ENCODE results near the gene SPOPL. TPM values are rescaled to one million over a fixed set of nuclear protein-coding genes. Genes with fewer than 3 reads are reported as not detected.
A peak's percentile ranks its signal among the peaks of the same experiment; 100 is the strongest.
"Not testable (repeated sequence)": the region's sequence is repeated elsewhere in the genome, so short reads cannot be mapped to it uniquely, and the experiment has no call there.

SPOPL gene
- 31.4 TPM for total RNA-seq

GRCh38 chr2:138501425-138502254 lies at the start of gene SPOPL:
TSS of gene SPOPL (plus strand) at chr2:138501770. CDS start at chr2:138550217, 48,447 bp downstream.
- peak; percentile 93 for DNase-seq (ENCODE audit: low spot score)

- DNase-seq (ENCODE audit: low spot score) = no peak
These were observed 49.2 kb upstream of the SPOPL start for GRCh38 chr2:138452324-138452723.

DNA sequence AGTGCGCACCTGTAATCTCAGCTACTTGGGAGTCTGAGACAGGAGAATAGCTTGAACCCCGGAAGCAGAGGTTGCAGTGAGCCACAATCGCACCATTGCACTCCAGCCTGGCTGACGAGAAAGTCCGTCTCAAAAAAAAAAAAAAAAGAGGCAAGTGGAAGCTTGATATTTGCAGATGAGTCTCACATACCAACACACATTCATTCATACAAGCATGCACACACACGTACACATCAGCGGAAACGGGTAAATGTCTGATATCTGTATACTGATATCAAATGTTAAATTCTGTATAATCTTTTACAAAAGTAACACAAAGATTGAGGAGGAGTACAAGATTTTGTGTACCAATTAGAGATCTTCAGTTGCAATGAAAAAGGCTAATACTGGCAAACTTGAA lies 47.8 kb upstream of the SPOPL start:
- no peak for DNase-seq (ENCODE audit: low spot score)

- no peak for DNase-seq (ENCODE audit: low spot score)
These were observed 46.8 kb upstream of the SPOPL start for GRCh38 chr2:138454761-138455160.

GRCh38 chr2:138455275-138455674 lies 46.3 kb upstream of the SPOPL start:
- no peak for DNase-seq (ENCODE audit: low spot score)

- no peak for DNase-seq (ENCODE audit: low spot score)
These were observed 45.9 kb upstream of the SPOPL start for GRCh38 chr2:138455691-138456090.

- DNase-seq (ENCODE audit: low spot score) = not testable (repeated sequence)
These were observed 38.9 kb upstream of the SPOPL start for GRCh38 chr2:138462689-138463088.

DNA sequence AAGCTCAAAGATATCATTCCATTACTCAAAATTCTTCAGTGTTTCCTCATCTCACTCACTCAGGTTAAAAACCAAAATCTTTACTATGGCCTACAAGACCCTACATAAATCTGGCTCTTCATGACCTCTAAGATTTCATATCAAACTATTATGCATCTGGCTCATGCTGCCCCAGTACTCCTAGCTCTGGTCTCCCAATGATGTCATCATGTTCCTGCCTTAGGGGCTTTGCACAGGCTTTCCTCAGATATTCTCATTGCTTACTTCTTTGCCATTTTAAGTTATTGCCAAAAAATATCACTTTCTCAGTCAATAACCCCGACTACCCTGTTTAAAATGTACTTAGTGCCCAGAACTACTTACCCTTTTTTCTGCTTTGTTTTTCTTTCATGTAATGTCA lies 33.0 kb upstream of the SPOPL start:
- no peak for DNase-seq (ENCODE audit: low spot score)

GRCh38 chr2:138469411-138469810 lies 32.2 kb upstream of the SPOPL start:
- no peak for DNase-seq (ENCODE audit: low spot score)

DNA sequence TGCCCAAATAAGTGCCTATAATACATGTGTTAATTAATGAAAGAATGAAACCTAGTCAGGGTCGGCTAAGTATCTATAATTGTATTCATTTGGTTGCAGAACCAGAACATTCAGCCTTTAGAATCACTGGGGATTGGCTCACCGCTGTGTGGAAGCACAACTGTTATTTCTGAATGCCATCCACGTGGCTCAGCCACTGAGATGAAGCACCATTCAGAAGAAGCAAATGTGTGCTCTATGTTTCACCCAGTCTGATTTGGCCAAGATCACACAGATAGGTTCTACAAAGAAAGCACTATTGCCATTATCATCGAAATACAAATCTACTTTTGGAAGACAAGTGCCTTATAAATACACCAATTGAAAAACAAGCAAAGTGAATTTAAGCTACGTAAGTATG lies 30.6 kb upstream of the SPOPL start:
- DNase-seq (ENCODE audit: low spot score) = no peak

GRCh38 chr2:138474100-138474825 lies 27.3 kb upstream of the SPOPL start:
- DNase-seq (ENCODE audit: low spot score) = no peak

DNA sequence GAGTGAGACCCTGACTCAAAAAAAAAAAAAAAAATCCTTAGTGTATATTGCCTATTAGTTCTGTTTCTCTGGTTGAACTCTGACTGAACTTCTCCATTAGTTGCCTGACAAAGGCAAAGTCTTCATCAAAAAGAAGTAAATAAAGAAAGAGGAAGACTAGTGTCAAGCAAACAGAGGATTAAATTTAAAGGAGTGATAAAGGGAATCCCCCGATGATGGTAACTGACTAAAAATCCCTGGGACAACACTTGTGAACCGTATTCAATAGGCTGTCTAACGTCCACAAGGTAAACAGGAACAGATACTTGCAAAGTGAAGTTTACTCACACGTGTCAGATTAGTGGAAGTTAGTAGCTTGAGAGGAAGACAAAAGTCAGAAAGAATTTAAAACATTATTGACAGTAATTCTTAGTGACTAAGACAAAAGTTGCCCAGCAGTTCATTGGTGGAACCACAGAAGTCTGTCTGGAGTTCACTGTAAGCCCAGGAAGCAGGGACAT lies 26.2 kb upstream of the SPOPL start:
- DNase-seq (ENCODE audit: low spot score) = no peak

DNA sequence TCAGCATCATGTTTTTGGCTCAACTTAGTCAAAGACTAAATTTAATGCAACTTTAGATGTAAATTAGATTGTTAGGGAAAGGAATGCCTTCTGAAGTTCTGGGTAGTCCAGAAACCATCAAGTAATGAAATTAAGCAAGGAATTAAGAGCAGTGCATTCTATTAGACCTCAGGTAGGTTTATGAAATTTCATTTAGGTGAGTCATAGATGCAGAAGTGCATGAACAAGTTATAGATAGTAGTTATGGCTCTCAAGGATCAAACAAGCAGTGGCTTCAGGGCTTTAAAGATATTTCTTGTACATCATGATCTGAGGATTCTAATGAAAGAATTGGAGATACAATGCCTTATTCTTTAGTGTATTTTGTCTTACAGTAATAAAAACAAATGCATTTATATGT lies 25.4 kb upstream of the SPOPL start:
- DNase-seq (ENCODE audit: low spot score) = no peak

- no peak for DNase-seq (ENCODE audit: low spot score)
These were observed 24.6 kb upstream of the SPOPL start for GRCh38 chr2:138476940-138477339.

- DNase-seq (ENCODE audit: low spot score) = not testable (repeated sequence)
These were observed 18.8 kb upstream of the SPOPL start for GRCh38 chr2:138482796-138483195.

- no peak for DNase-seq (ENCODE audit: low spot score)
These were observed 16.6 kb upstream of the SPOPL start for GRCh38 chr2:138485019-138485418.

DNA sequence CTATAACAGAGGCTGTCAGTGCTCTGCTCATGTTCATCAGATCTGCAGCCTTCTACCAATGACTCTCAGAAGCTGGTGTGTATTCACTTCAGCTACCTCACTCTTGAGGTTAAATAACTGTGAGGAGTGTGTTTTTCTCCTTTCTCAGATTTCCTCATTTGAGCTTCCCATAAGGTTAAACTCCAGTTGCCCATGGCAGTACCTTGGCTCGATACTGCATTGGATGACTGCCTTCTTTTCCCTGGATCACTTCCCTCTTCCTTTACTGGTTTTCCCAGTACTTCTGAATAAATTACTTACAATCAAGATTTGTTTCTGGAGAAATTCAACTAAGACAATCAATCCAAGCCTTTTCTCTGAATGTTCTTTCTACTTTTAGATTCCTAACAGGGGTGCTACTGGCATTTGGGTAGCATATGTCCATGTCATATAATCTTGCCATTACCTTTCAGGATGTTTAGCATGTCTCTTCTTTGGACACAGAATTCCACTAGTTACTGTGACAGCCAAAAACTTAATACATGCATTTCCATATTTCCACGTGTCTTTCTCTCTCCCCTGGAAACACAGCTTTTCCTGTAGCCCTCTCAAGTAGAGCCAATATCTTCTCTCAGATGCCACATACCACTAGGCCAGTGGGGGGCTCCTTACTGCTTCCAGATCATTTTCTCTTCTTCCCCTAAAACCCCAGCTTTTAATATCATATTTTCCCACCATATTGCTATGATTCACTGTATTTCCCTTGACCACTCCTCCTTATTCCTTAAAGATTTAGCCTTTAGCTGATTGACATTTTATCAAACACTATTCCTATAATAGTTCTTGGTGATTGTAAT lies 15.0 kb upstream of the SPOPL start:
- no peak for DNase-seq (ENCODE audit: low spot score)

GRCh38 chr2:138490673-138491494 lies 10.7 kb upstream of the SPOPL start:
- DNase-seq (ENCODE audit: low spot score) = no peak

DNA sequence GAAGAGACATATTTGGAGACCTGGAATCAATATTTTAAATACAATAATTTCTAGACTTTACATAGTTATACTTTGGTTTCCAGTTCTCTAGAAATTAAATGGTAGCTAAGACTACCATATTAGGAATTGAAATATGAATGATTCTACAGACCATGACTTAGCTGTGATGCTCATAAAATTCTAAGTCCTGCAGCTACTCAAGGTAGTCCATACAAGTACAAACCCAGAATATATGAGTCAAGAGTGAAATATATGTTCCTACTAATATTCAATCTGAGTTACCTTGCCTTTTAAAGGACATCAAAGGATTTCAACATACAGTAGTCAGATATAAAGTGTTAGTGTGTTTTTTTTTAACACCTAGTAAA lies 10.1 kb upstream of the SPOPL start:
- DNase-seq (ENCODE audit: low spot score) = no peak

GRCh38 chr2:138492160-138492559 lies 9.4 kb upstream of the SPOPL start:
- DNase-seq (ENCODE audit: low spot score) = no peak

DNA sequence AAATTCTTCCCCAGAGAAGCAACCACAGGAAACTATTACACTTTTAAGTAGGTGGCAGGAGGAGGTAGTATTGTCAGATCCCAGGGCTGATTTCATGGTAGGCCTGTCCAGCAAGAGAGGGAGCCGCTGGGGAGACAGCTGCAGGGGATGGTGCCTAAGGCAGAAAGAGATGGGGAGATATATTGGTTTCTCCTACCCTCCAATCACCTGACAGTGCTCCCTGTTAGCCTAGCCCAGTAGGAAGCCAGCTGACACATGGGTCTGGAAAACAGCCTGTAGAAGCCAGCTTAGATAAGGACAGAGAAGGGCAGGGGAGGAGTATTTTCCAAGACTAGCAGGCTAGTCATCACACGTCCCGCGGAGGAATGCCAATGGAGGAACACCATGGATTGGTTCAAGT lies 8.2 kb upstream of the SPOPL start:
- DNase-seq (ENCODE audit: low spot score) = no peak
